ENCODE measurements around the gene VOPP1. TPM values are rescaled to one million over a fixed set of nuclear protein-coding genes. Genes with fewer than 3 reads are reported as not detected.
A peak's percentile ranks its signal among the peaks of the same experiment; 100 is the strongest.

VOPP1 gene
- total and polyA plus RNA-seq, 7 donors, result 16.3 to 45.7 (median 29.7) TPM

GRCh38 chr7:55558962-55559920, 13.1 kb downstream of the VOPP1 start:
- Histone ChIP-seq H3K4me3 (no peak overlapping the region), H3K36me3 (ENCODE audit: insufficient read depth in 1 of 2, low read depth in 1 of 2) (no peaks in the 10 kb centered on the region), H3K27me3 (ENCODE audit: insufficient read depth in 3 of 3, low read length in 2 of 3) (no peaks in the 10 kb centered on the region), H3K4me1 (peaks cover 25% of the 10 kb centered on the region), H3K27ac (peak overlapping the region; percentile 42), H3K9me3 (no peaks in the 10 kb centered on the region)
- ATAC-seq, result peak in 1 of 4 donors; percentile 42
- no peak for TF ChIP-seq CTCF (IDR thresholded peaks at IDR 0.05)
- intact Hi-C loops (cut with DNase I), result no loop called here
- DNase-seq, result no peak
- 73 to 90% (median 74%) methylated on average over 12 of the region's 12 CpGs for WGBS, 3 donors

GRCh38 chr7:55557666-55558188, 14.6 kb downstream of the VOPP1 start:
- Histone ChIP-seq H3K9me3 (no peaks in the 10 kb centered on the region), H3K27me3 (ENCODE audit: insufficient read depth in 3 of 3, low read length in 2 of 3) (no peaks in the 10 kb centered on the region), H3K36me3 (ENCODE audit: insufficient read depth in 1 of 2, low read depth in 1 of 2) (no peaks in the 10 kb centered on the region), H3K4me1 (peaks cover 31% of the 10 kb centered on the region), H3K27ac (no peak overlapping the region), H3K4me3 (no peak overlapping the region)
- DNase-seq (no peak), ATAC-seq (no peak)
- TF ChIP-seq CTCF (IDR thresholded peaks at IDR 0.05), result no peak
- intact Hi-C loops (cut with DNase I), result no loop called here
- 84 to 88% (median 87%) methylated on average over 7 of the region's 7 CpGs for WGBS, 3 donors

GRCh38 chr7:55556492-55556891, 15.8 kb downstream of the VOPP1 start:
- DNase-seq (no peak), ATAC-seq (no peak)
- 86 to 94% (median 88%) methylated on average over 3 of the region's 3 CpGs for WGBS, 3 donors
- peaks cover 39% of the 10 kb centered on the region for H3K4me1 ChIP-seq
- H3K9me3 ChIP-seq, result no peaks in the 10 kb centered on the region
- peak overlapping the region; percentile 89 for H3K27ac ChIP-seq
- no peaks in the 10 kb centered on the region for H3K27me3 ChIP-seq (ENCODE audit: insufficient read depth in 3 of 3, low read length in 2 of 3)
- no peak for TF ChIP-seq CTCF (IDR thresholded peaks at IDR 0.05)
- H3K4me3 ChIP-seq, result no peak overlapping the region
- no peaks in the 10 kb centered on the region for H3K36me3 ChIP-seq (ENCODE audit: insufficient read depth in 1 of 2, low read depth in 1 of 2)
- intact Hi-C loops (cut with DNase I), result no loop called here

- Histone ChIP-seq H3K36me3 (ENCODE audit: insufficient read depth in 1 of 2, low read depth in 1 of 2) (no peaks in the 10 kb centered on the region), H3K4me3 (no peak overlapping the region), H3K9me3 (no peaks in the 10 kb centered on the region), H3K4me1 (peaks cover 44% of the 10 kb centered on the region), H3K27ac (peak overlapping the region; percentile 89), H3K27me3 (ENCODE audit: insufficient read depth in 3 of 3, low read length in 2 of 3) (no peaks in the 10 kb centered on the region)
- WGBS, 3 donors, result 40 to 72% (median 47%) methylated on average over 1 of the region's 1 CpG
- intact Hi-C loops (cut with DNase I), result no loop called here
- DNase-seq (no peak), ATAC-seq (no peak)
- no peak for TF ChIP-seq CTCF (IDR thresholded peaks at IDR 0.05)
These were observed 16.3 kb downstream of the VOPP1 start for GRCh38 chr7:55556031-55556430.

Measured in psoas muscle (tissue), 8 donors.